Stimulated activated CD4-positive, alpha-beta T cell treated with anti-CD3 and anti-CD28 coated beads, Interleukin-12 subunit alpha, Interleukin-12 subunit beta, amount 100 ng/mL, for 4 hours (primary cell): Measurements from ENCODE around the gene PDE6A.
"Not testable (repeated sequence)": the region's sequence is repeated elsewhere in the genome, so short reads cannot be mapped to it uniquely, and the experiment has no call there.

Experiments used
- DNase-seq: peaks from one replicate; pipeline ENCODE4 v3.0.0-alpha.2; 2020

Gene PDE6A

GRCh38 chr5:149951138-149951749 is 6.7 kb upstream of the PDE6A start:
- no peak for DNase-seq

- no peak for DNase-seq
Measured at GRCh38 chr5:149948993-149949392, 4.4 kb upstream of the PDE6A start.

GRCh38 chr5:149946118-149946517 is 1.5 kb upstream of the PDE6A start:
- no peak for DNase-seq

GRCh38 chr5:149943177-149943949 is 1.2 kb downstream of the PDE6A start:
- DNase-seq = not testable (repeated sequence)

- DNase-seq = not testable (repeated sequence)
Measured at GRCh38 chr5:149942741-149943169, 1.8 kb downstream of the PDE6A start.

GRCh38 chr5:149942199-149942598 is 2.4 kb downstream of the PDE6A start:
- DNase-seq = no peak

GRCh38 chr5:149941795-149942194 is 2.8 kb downstream of the PDE6A start:
- DNase-seq = no peak

GRCh38 chr5:149940941-149941644 is 3.5 kb downstream of the PDE6A start:
- no peak for DNase-seq

- DNase-seq = no peak
Measured at GRCh38 chr5:149940077-149940574, 4.5 kb downstream of the PDE6A start.

- DNase-seq = no peak
Measured at GRCh38 chr5:149939546-149939945, 5.0 kb downstream of the PDE6A start.

- DNase-seq = no peak
Measured at GRCh38 chr5:149938791-149939358, 5.7 kb downstream of the PDE6A start.

- DNase-seq = no peak
Measured at GRCh38 chr5:149938279-149938678, 6.3 kb downstream of the PDE6A start.

GRCh38 chr5:149937610-149938009 is 7.0 kb downstream of the PDE6A start:
- DNase-seq = no peak

- no peak for DNase-seq
Measured at GRCh38 chr5:149936700-149937091, 7.9 kb downstream of the PDE6A start.

GRCh38 chr5:149936044-149936699 is 8.4 kb downstream of the PDE6A start:
- no peak for DNase-seq

GRCh38 chr5:149935431-149935901 is 9.1 kb downstream of the PDE6A start:
- DNase-seq = no peak

GRCh38 chr5:149932445-149933350 is 11.9 kb downstream of the PDE6A start:
- no peak for DNase-seq

- no peak for DNase-seq
Measured at GRCh38 chr5:149931992-149932436, 12.6 kb downstream of the PDE6A start.

- DNase-seq = no peak
Measured at GRCh38 chr5:149930749-149931574, 13.6 kb downstream of the PDE6A start.

GRCh38 chr5:149930043-149930748 is 14.4 kb downstream of the PDE6A start:
- DNase-seq = no peak
